HCT116 (cell line): ENCODE data around the gene ANKRD13D.

Experiments
- CTCF ChIP-seq, 3 experiments: fragments of 200-600 bp in 1 of 3; sonication (generic) in 1 of 3; IDR thresholded peaks in 2 of 3; conservative IDR thresholded peaks in 1 of 3; 2 replicates each; pipeline ENCODE4 v1.5.1; 2012 to 2017; ENCODE audit warnings: low read depth in 2 of 3, low read length in 2 of 3, antibody characterized with exemption in 1 of 3, borderline replicate concordance in 1 of 3, control low read depth in 1 of 3, mild to moderate bottlenecking in 1 of 3, mixed read lengths in 1 of 3, mixed run types in 1 of 3, moderate library complexity in 1 of 3; ENCODE audit not compliant: insufficient read depth in 1 of 3
- EZH2 ChIP-seq: fragments of 200-600 bp; sonication (generic); IDR thresholded peaks from 2 replicates; pipeline ENCODE4 v1.6.1; 2017; ENCODE audit warnings: antibody characterized with exemption, mixed run types
- EZH2phosphoT487 ChIP-seq: fragments of 200-600 bp; IDR thresholded peaks from 2 replicates; pipeline ENCODE4 v1.6.1; 2018; ENCODE audit warnings: antibody characterized with exemption, borderline replicate concordance
- JUND ChIP-seq: IDR thresholded peaks from 2 replicates; pipeline ENCODE4 v1.6.1; 2012
- MAX ChIP-seq: IDR thresholded peaks from 2 replicates; pipeline ENCODE4 v1.6.1; 2012
- POLR2A ChIP-seq: IDR thresholded peaks from 2 replicates; pipeline ENCODE4 v1.7.0; 2011; ENCODE audit warnings: borderline replicate concordance; ENCODE audit not compliant: insufficient read depth, insufficient read length; ENCODE audit errors: extremely low read depth
- POLR2AphosphoS5 ChIP-seq: IDR thresholded peaks from 2 replicates; pipeline ENCODE4 v1.6.1; 2011; ENCODE audit warnings: mild to moderate bottlenecking, low read depth, low read length, moderate library complexity
- RAD21 ChIP-seq: IDR thresholded peaks from 2 replicates; pipeline ENCODE4 v1.6.1; 2012; ENCODE audit warnings: low read depth, mild to moderate bottlenecking
- SIN3A ChIP-seq: IDR thresholded peaks from 2 replicates; pipeline ENCODE4 v1.6.1; 2012; ENCODE audit warnings: low read depth
- SP1 ChIP-seq: IDR thresholded peaks from 2 replicates; pipeline ENCODE4 v1.6.1; 2012; ENCODE audit warnings: low read depth
- SRF ChIP-seq: IDR thresholded peaks from 2 replicates; pipeline ENCODE4 v1.6.1; 2012; ENCODE audit warnings: low read depth
- TCF7L2 ChIP-seq: IDR thresholded peaks from 2 replicates; pipeline ENCODE4 v1.7.0; 2011; ENCODE audit warnings: borderline replicate concordance, inconsistent platforms; ENCODE audit not compliant: insufficient read depth, insufficient read length; ENCODE audit errors: extremely low read depth
- YY1 ChIP-seq: IDR thresholded peaks from 2 replicates; pipeline ENCODE4 v1.6.1; 2011; ENCODE audit warnings: low read length, low read depth, moderate library complexity, mild to moderate bottlenecking; ENCODE audit not compliant: insufficient replicate concordance; ENCODE audit errors: extremely low read depth
- ZBTB33 ChIP-seq: IDR thresholded peaks from 2 replicates; pipeline ENCODE4 v1.6.1; 2011; ENCODE audit warnings: mild to moderate bottlenecking, low read length, moderate library complexity; ENCODE audit not compliant: insufficient replicate concordance; ENCODE audit errors: extremely low read depth

GRCh38 chr11:67299471-67300191, 10.5 kb downstream of the ANKRD13D start:
- TF ChIP-seq TCF7L2 (no peak), CTCF (IDR thresholded peaks at IDR 0.05 in 2 of 3, conservative IDR thresholded peaks at IDR 0.05 in 1 of 3; ENCODE audit: borderline replicate concordance in 1 of 3, insufficient read depth in 1 of 3, low read depth in 2 of 3, low read length in 2 of 3) (no peak), EZH2 (no peak), SRF (no peak), RAD21 (no peak), POLR2A (no peak), SIN3A (no peak), SP1 (no peak), JUND (no peak), EZH2phosphoT487 (no peak), POLR2AphosphoS5 (no peak), MAX (no peak), ZBTB33 (no peak), YY1 (no peak)
